PC-3 (cell line): Measurements from ENCODE around the gene ZNF319.

Source experiments
- CTCF ChIP-seq: fragments of 300-600 bp; sonication (generic); conservative IDR thresholded peaks from 2 replicates; pipeline ENCODE4 v1.5.1; 2017; ENCODE audit warnings: antibody characterized with exemption, low read depth, mild to moderate bottlenecking, low read length
- EZH2 ChIP-seq: fragments of 300-600 bp; sonication (generic); IDR thresholded peaks from one replicate; pipeline ENCODE4 v1.6.1; 2017; ENCODE audit warnings: antibody characterized with exemption, mild to moderate bottlenecking, low read length; ENCODE audit not compliant: unreplicated experiment
- EZH2phosphoT487 ChIP-seq: fragments of 300-600 bp; sonication (generic); IDR thresholded peaks from 2 replicates; pipeline ENCODE4 v1.6.1; 2018; ENCODE audit warnings: mild to moderate bottlenecking, antibody characterized with exemption, low read length, borderline replicate concordance

DNA sequence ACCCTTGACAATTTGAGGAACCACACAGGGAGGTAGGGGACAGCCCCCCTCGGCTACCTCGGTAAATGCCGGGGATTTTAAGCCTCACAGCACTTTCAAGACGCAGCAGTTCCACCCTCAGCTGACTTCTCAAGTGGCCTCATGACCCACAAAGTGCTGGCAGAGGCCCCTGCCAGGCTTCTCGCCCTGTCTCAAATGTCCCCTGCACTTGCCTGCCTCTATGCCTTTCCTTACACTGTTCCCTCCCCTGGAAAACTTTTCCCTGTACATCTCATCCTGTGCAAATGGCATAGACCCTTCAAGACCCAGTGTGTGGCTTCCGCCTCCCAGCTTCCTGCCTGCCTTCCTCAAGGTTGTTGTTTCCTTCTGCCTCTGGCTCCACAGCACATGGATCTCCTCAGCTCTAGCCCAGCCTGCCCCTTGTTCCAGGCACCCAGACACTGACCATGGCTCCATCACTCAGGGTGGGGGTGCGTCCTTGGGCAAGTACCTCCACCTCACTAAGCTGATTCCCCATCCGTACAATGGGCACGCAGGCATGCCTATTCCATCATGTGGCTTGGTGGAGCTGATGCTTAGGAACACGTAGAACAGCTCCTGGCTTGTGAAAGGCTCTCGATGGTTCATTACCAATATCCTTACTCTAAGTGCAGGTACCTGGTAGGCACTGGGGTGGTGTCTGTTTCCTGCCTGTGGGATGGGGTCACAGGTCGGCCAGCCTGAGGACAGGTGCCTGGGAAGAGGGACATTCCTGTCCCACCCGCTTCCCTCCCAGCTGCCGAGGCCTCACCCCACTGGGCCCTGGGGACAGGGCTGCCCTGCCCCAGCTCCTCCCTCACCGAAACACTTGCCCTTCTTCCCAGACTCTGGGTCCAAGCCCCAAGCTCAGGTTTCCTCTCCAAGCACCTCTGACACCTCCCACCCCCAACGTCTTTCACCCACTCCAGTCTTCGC lies 49.0 kb upstream of the ZNF319 start:
- TF ChIP-seq CTCF: no peak
- TF ChIP-seq EZH2phosphoT487: no peak
- TF ChIP-seq EZH2: no peak
